D721Med (cell line): ENCODE measurements around the gene CCNT1.

ENCODE experiments used
- DNase-seq: peaks from one replicate; pipeline ENCODE4 v3.0.0; 2011; ENCODE audit warnings: low spot score; ENCODE audit not compliant: insufficient read length
- FAIRE-seq: peaks from 2 replicates; lab custom pipeline; 2011; peaks lifted over from hg19 to GRCh38; lab: Jason Lieb, UNC
- TF ChIP-seq, protein P1 (sequence below): IDR thresholded peaks from 2 replicates; pipeline ENCODE4 v1.5.1; 2012; ENCODE audit warnings: mild to moderate bottlenecking, control low read depth; ENCODE audit not compliant: insufficient read depth; ENCODE audit errors: missing control alignments

The CCNT1 gene

DNA sequence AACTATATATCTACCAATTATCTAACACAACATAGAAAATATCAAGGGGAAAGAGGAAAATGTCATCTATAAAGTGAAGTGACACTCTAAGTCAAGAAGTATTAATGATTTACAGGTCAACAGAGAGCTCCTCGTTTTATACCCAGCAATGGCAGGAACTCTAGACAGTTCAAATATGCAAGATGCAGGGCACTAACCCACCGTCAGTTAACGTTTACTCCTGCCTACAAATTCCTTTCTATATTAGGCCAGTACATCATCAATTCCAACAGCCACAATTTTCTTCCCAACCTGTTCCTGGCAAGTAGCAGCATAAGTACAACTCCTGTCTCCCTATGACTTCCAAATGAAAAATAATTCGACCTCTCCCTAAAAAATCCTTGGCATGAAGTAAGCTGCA lies 25.5 kb downstream of the CCNT1 start:
- TF ChIP-seq, protein P1, sequence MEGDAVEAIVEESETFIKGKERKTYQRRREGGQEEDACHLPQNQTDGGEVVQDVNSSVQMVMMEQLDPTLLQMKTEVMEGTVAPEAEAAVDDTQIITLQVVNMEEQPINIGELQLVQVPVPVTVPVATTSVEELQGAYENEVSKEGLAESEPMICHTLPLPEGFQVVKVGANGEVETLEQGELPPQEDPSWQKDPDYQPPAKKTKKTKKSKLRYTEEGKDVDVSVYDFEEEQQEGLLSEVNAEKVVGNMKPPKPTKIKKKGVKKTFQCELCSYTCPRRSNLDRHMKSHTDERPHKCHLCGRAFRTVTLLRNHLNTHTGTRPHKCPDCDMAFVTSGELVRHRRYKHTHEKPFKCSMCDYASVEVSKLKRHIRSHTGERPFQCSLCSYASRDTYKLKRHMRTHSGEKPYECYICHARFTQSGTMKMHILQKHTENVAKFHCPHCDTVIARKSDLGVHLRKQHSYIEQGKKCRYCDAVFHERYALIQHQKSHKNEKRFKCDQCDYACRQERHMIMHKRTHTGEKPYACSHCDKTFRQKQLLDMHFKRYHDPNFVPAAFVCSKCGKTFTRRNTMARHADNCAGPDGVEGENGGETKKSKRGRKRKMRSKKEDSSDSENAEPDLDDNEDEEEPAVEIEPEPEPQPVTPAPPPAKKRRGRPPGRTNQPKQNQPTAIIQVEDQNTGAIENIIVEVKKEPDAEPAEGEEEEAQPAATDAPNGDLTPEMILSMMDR, result no peak
- no peak for DNase-seq
- no peak for FAIRE-seq

DNA sequence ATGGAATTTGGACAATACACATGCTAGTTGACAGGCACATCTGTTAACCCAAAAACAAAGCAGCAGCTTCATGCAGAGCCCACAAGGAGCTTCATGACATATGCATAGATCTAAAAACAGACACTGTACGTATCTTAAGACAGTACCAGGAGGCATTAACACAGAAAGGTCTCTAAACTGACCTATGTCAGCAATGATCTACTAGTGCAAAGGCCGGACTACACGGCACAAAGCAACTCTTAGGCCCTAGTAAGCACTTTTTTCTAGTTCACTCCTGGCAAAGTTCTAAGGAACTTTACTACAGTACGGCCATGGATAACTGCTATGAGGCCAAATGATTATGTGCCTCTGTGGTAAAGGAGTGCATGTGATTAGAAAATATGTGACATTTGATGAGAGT lies 26.1 kb downstream of the CCNT1 start:
- TF ChIP-seq, protein P1, result no peak
- FAIRE-seq, result no peak
- DNase-seq, result no peak

DNA sequence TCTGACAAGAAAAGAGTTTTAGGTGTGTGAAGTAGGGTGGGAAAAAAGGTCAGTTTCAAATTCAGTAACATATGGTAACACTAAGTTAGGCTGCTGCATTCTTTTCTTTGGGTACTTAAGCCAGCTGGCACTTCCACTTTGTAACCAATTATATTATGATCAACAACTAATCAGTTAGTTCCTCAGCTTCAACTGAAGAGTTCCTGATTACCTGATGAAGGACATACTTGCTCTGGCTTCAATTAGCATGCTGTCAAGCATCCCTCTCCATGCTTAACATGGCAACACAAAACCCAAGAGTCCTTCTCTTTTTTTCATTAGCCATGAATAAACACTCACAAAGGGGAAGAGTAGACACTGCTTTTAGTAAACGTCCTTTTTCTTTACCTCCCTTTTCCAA lies 27.7 kb downstream of the CCNT1 start:
- TF ChIP-seq, protein P1, result no peak
- no peak for DNase-seq
- FAIRE-seq, result no peak

DNA sequence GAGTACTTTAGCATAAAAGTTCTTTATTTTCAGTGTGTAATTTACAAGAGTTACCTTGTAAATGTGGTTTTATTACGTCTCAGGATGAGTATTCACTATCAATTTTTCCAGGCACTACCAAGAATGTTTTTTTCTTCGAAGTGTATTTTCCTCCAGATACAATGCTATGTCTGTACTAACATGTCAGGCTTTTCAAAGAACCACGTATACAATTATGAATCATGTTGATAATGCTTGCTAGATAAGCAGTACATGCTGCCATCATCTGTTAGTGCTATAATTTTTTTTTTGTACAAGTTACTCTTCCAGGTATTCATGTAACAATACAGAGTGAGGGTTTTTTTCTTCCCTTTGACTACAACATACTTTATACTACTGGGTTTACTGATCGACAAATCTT lies 28.9 kb downstream of the CCNT1 start:
- TF ChIP-seq, protein P1, result no peak
- FAIRE-seq, result no peak

DNA sequence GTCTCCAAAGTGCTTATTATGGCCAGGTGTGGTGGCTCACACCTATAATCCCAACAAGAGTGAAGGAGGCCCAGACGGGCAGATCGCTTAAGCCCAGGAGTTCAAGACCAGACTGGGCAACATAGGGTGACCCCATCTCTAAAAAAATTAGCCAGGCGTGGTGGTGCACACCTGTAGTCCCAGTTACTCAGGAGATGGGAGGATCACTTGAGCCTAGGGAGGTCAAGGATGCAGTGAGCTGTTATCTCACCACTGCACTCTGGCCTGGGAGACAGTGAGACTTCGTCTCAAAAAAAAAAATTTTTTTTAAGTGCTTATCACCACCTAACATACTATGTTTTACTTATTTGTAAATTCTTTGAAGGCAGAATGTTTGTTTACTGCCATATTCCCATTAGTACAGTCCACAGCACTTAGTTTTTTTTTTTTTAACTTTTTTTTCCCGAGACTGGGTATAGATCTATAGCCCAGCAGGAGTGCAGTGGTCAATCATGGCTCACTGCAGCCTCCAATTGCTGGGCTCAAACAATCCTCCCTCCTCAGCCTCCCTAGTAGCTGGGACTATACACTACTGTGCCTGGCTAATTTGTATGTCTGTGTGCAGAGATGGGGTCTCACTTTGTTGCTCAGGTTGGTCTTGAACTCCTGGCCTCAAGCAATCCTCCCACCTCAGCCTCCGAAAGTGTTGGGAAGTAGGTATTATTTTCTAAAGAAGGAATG lies 29.7 kb downstream of the CCNT1 start:
- TF ChIP-seq, protein P1, result no peak
- no peak for DNase-seq
- no peak for FAIRE-seq

More for the DNA sequence above, 28.9 kb downstream of the CCNT1 start:
- DNase-seq, result no peak

DNA sequence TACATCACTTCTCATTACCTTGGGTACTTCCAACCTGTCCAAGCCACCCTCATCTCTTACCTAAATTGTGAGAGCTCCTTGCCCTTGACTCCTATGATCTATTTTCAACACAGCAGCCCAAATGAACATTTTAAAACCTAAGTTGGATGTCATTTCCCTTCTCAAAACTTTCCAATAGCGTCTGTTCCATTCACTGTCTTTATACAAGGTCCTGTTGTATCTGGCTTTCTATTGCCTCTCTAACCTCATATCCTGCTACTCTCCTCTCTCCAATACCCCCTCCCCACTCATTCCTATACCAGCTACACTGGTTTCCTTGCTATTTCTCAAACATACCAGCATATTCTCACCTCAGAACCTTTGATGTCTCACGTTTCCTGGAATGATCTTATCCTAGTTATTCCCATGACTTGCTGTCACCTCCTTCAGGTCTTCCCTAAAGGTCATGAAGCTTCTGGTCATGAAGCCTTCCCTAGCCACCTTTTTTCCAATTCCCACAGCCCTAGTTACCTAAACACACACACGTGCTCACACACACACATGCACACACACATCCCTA lies 30.4 kb downstream of the CCNT1 start:
- FAIRE-seq (no peak), DNase-seq (no peak)
- TF ChIP-seq, protein P1, result no peak

DNA sequence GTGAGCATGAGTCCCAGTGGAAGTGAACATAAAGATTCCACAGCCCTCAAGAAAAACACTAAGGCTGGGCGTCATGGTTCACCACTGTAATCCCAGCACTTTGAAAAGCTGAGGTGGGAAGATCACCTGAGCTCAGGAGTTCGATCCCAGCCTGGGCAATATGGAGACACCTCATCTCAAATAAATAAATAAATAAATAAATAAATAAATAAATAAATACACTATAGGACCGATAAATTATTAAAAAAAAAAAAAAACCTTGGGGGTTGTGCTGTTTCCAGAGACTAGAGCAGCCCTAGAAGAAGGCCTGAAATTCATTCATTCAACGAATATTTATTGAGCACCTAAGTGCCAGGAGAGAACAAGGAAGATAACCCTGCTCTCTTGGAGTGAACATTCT lies 33.0 kb downstream of the CCNT1 start:
- no peak for FAIRE-seq
- TF ChIP-seq, protein P1, result no peak
- DNase-seq, result no peak
